Effector CD4-positive, alpha-beta T cell (primary cell): Measurements from ENCODE around the gene CILP2.

Source experiments
- DNase-seq: peaks from one replicate; pipeline ENCODE4 v3.0.0-alpha.2; 2020

The CILP2 gene

GRCh38 chr19:19504754-19505668 is 33.1 kb upstream of the CILP2 start:
- DNase-seq: no peak

GRCh38 chr19:19505669-19506326 is 32.3 kb upstream of the CILP2 start:
- DNase-seq: no peak

GRCh38 chr19:19506592-19506991 is 31.5 kb upstream of the CILP2 start:
- no peak for DNase-seq

- DNase-seq: no peak
Measured at GRCh38 chr19:19507354-19507753, 30.7 kb upstream of the CILP2 start.

- DNase-seq: no peak
Measured at GRCh38 chr19:19508217-19508616, 29.8 kb upstream of the CILP2 start.

- no peak for DNase-seq
Measured at GRCh38 chr19:19510432-19510831, 27.6 kb upstream of the CILP2 start.

- no peak for DNase-seq
Measured at GRCh38 chr19:19513682-19514081, 24.4 kb upstream of the CILP2 start.

GRCh38 chr19:19514215-19514657 is 23.8 kb upstream of the CILP2 start:
- no peak for DNase-seq

- no peak for DNase-seq
Measured at GRCh38 chr19:19514881-19515641, 23.0 kb upstream of the CILP2 start, which contains the start of gene TSSK6. Gene TSSK6 (minus strand): TSS chr19:19515548. CDS start chr19:19515427, 121 bp downstream.

- peak; percentile 88 for DNase-seq
Measured at GRCh38 chr19:19515642-19516519, 22.2 kb upstream of the CILP2 start, which contains the start of gene NDUFA13. Gene NDUFA13 (plus strand): TSS chr19:19516225. CDS start chr19:19516239, 14 bp downstream.

- DNase-seq: no peak
Measured at GRCh38 chr19:19517235-19517619, 20.8 kb upstream of the CILP2 start.

- no peak for DNase-seq
Measured at GRCh38 chr19:19520989-19521388, 17.1 kb upstream of the CILP2 start.

- DNase-seq: no peak
Measured at GRCh38 chr19:19523177-19523576, 14.9 kb upstream of the CILP2 start.

GRCh38 chr19:19524053-19524452 is 14.0 kb upstream of the CILP2 start:
- DNase-seq: no peak

- no peak for DNase-seq
Measured at GRCh38 chr19:19525611-19526380, 12.3 kb upstream of the CILP2 start.

GRCh38 chr19:19526581-19527370 is 11.3 kb upstream of the CILP2 start:
- DNase-seq: no peak

- no peak for DNase-seq
Measured at GRCh38 chr19:19527371-19527656, 10.8 kb upstream of the CILP2 start.

- DNase-seq: no peak
Measured at GRCh38 chr19:19527674-19528625, 10.1 kb upstream of the CILP2 start.

GRCh38 chr19:19528721-19529490 is 9.2 kb upstream of the CILP2 start, which contains the start of gene YJEFN3:
Gene YJEFN3 (plus strand): TSS chr19:19528911. CDS start chr19:19528933, 22 bp downstream.
- no peak for DNase-seq
